Upper lobe of left lung (tissue), 6 donors: ENCODE measurements around the gene PPAN. TPM values are rescaled to one million over a fixed set of nuclear protein-coding genes. Genes with fewer than 3 reads are reported as not detected.

Source experiments
- ATAC-seq, 2 donors: fragments of 200-7000 bp; cut with Tn5 transposase; one replicate each; pipeline ENCODE4 v1.9.1; 2022; ENCODE audit warnings: mild to moderate bottlenecking in 2 of 2, moderate library complexity in 2 of 2; ENCODE audit not compliant: low FRiP score in 2 of 2
- DNase-seq, 2 donors: peaks; one replicate each; pipeline ENCODE4 v3.0.0-alpha.2; 2019 to 2020
- H3K27ac ChIP-seq, 4 donors: fragments of 200-600 bp; sonication (generic); one replicate each; pipeline ENCODE4 v1.5.1; 2016 to 2019
- H3K27me3 ChIP-seq, 4 donors: fragments of 200-600 bp; sonication (generic); one replicate each; pipeline ENCODE4 v1.5.1; 2017 to 2019
- H3K36me3 ChIP-seq, 4 donors: fragments of 200-600 bp; sonication (generic); one replicate each; pipeline ENCODE4 v1.5.1; 2016 to 2019
- H3K4me1 ChIP-seq, 4 donors: fragments of 200-600 bp; sonication (generic); one replicate each; pipeline ENCODE4 v1.5.1; 2018 to 2019
- H3K4me3 ChIP-seq, 4 donors: fragments of 200-600 bp; sonication (generic); one replicate each; pipeline ENCODE4 v1.5.1; 2017 to 2019; ENCODE audit warnings: mild to moderate bottlenecking in 2 of 4, moderate library complexity in 1 of 4
- H3K9me3 ChIP-seq, 4 donors: fragments of 200-600 bp; sonication (generic); one replicate each; pipeline ENCODE4 v1.5.1; 2018 to 2019
- CTCF ChIP-seq, 6 experiments: fragments of 450-650 bp in 4 of 6; fragments of 200-600 bp in 2 of 6; sonication (generic) in 2 of 6; IDR thresholded peaks; one replicate each; pipeline ENCODE4 v1.5.1; 2016 to 2019; ENCODE audit warnings: antibody characterized with exemption in 6 of 6
- EP300 ChIP-seq, 4 donors: sonication (generic); formaldehyde crosslinking; IDR thresholded peaks; one replicate each; pipeline ENCODE4 v1.5.1; 2017; ENCODE audit warnings: antibody characterized with exemption in 4 of 4, control low read depth in 2 of 4
- POLR2A ChIP-seq, 4 donors: fragments of 450-650 bp; IDR thresholded peaks; one replicate each; pipeline ENCODE4 v1.5.1; 2016 to 2017; ENCODE audit warnings: antibody characterized with exemption in 4 of 4, mild to moderate bottlenecking in 2 of 4
- POLR2AphosphoS5 ChIP-seq, 2 donors: sonication (generic); formaldehyde crosslinking; IDR thresholded peaks; one replicate each; pipeline ENCODE4 v1.5.1; 2017; ENCODE audit warnings: antibody characterized with exemption in 2 of 2
- WGBS, 2 donors: methylation state at CpG; one replicate each; pipeline ENCODE4 v1.1.5; 2017 to 2018; 5-methylcytosine and 5-hydroxymethylcytosine counted together
- total RNA-seq, 6 donors: library from RNA; depleted of rRNA in 4 of 6; stranded (reverse); fragments of >200 nt in 4 of 6; gene quantifications; one replicate each; pipeline versions ENCODE4 v1.1.0 to v1.2.1, GENCODE V29; 2016 to 2021
- donor health status: DM: no; HTN: no; CAD: no; lungs with moderate emphysema.
- donor health status: DM: no; HTN: yes; CAD: no; lungs with severe emphysema.

Gene PPAN
- total RNA-seq, 6 donors from 2014 or later = 18.3 to 46.8 (median 37.8) TPM

- H3K27ac ChIP-seq = no peak overlapping the region
- ATAC-seq (peak in 1 of 2 donors; percentile 1), DNase-seq (peak in 1 of 2 donors; percentile 86)
- WGBS, 2 donors = 93% methylated on average over 7 to 43 of the region's 43 CpGs
- peaks cover 40 to 77% (median 68%) of the 10 kb centered on the region in 4 donors for H3K36me3 ChIP-seq
- H3K4me3 ChIP-seq = no peak overlapping the region
- TF ChIP-seq POLR2AphosphoS5 (IDR thresholded peaks at IDR 0.05) (no peak), CTCF (IDR thresholded peaks at IDR 0.05) (no peak), EP300 (IDR thresholded peaks at IDR 0.05) (no peak), POLR2A (IDR thresholded peaks at IDR 0.05) (peak in 1 of 4 donors; percentile 25)
- no peaks in the 10 kb centered on the region for H3K9me3 ChIP-seq
- H3K4me1 ChIP-seq = peaks cover 13 to 54% (median 19%) of the 10 kb centered on the region in 4 donors
- no peaks in the 10 kb centered on the region for H3K27me3 ChIP-seq
Measured at GRCh38 chr19:10113964-10114650, 7.9 kb downstream of the PPAN start.

- Histone ChIP-seq H3K27me3 (no peaks in the 10 kb centered on the region), H3K9me3 (no peaks in the 10 kb centered on the region), H3K27ac (no peak overlapping the region), H3K4me1 (peaks cover 16 to 58% (median 21%) of the 10 kb centered on the region in 4 donors), H3K36me3 (peaks cover 33 to 70% (median 60%) of the 10 kb centered on the region in 4 donors), H3K4me3 (no peak overlapping the region)
- ATAC-seq = no peak
- WGBS, 2 donors = 60 to 85% methylated on average over 6 to 25 of the region's 26 CpGs
- TF ChIP-seq EP300 (IDR thresholded peaks at IDR 0.05) = no peak
- no peak for TF ChIP-seq POLR2A (IDR thresholded peaks at IDR 0.05)
- TF ChIP-seq CTCF (IDR thresholded peaks at IDR 0.05) = no peak
- no peak for TF ChIP-seq POLR2AphosphoS5 (IDR thresholded peaks at IDR 0.05)
- peak in 1 of 2 donors; percentile 73 for DNase-seq
Measured at GRCh38 chr19:10114651-10115391, 8.7 kb downstream of the PPAN start.

GRCh38 chr19:10115392-10116084 is 9.4 kb downstream of the PPAN start:
- WGBS, 2 donors = 87 to 91% methylated on average over 29 to 45 of the region's 45 CpGs
- no peak for TF ChIP-seq POLR2A (IDR thresholded peaks at IDR 0.05)
- TF ChIP-seq CTCF (IDR thresholded peaks at IDR 0.05) = no peak
- no peak for TF ChIP-seq EP300 (IDR thresholded peaks at IDR 0.05)
- TF ChIP-seq POLR2AphosphoS5 (IDR thresholded peaks at IDR 0.05) = no peak
- Histone ChIP-seq H3K27ac (no peak overlapping the region), H3K4me1 (peaks cover 20 to 63% (median 25%) of the 10 kb centered on the region in 4 donors), H3K27me3 (no peaks in the 10 kb centered on the region), H3K9me3 (no peaks in the 10 kb centered on the region), H3K4me3 (no peak overlapping the region), H3K36me3 (peaks cover 26 to 63% (median 53%) of the 10 kb centered on the region in 4 donors)
- DNase-seq = peak in 1 of 2 donors; percentile 82
- ATAC-seq = no peak

GRCh38 chr19:10116085-10116865 is 10.1 kb downstream of the PPAN start:
- no peak for ATAC-seq
- peak in 1 of 2 donors; percentile 79 for DNase-seq
- Histone ChIP-seq H3K27ac (no peak overlapping the region), H3K27me3 (no peaks in the 10 kb centered on the region), H3K36me3 (peaks cover 26 to 56% (median 46%) of the 10 kb centered on the region in 4 donors), H3K9me3 (no peaks in the 10 kb centered on the region), H3K4me1 (peaks cover 20 to 57% (median 26%) of the 10 kb centered on the region in 4 donors), H3K4me3 (no peak overlapping the region)
- TF ChIP-seq EP300 (IDR thresholded peaks at IDR 0.05) (no peak), POLR2AphosphoS5 (IDR thresholded peaks at IDR 0.05) (no peak), POLR2A (IDR thresholded peaks at IDR 0.05) (no peak), CTCF (IDR thresholded peaks at IDR 0.05) (peak in 1 of 6 experiments; percentile 12)
- 90 to 91% methylated on average over 11 to 28 of the region's 35 CpGs for WGBS, 2 donors
